ENCODE results near the gene STK32C.
"Not testable (repeated sequence)": the region's sequence is repeated elsewhere in the genome, so short reads cannot be mapped to it uniquely, and the experiment has no call there.

STK32C gene

DNA sequence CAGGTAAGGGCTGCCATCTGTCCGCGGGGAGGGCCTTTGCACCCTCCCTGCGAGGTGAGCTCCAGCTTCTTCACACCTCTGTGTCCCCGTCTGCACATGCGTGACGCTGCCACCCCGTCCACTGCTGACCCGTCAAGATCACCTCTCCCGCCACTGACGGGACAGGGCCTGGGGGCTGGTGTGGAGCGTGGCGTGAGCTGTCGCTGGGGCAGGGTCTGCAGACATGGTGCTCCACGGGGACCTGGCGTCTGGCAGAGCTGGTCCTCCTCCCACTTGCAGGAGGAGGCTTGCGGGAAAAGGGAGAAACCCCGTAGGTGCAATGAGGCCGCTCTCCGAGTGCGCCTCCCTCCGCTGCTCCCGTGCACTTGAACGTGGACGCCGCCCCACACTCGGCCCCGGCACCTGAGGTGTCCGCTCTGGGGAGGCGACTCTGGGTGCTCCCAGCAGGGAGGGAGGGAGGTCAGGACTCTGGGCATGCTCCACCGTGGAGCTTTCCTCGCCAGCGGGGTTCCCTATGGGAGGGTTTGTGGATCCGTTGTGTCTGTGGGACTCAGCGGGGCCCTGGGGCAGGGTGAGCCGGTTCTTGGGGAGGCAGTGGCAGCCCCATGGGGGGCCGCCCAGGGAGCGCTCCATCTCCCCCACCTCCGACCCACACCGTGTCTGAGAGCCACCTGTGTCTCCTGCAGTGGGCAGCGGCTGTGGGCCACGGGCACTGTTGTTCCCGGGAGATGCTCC, 138.6 kb downstream of the STK32C start:
- DNase-seq (ENCODE audit: low spot score) = no peak

- DNase-seq (ENCODE audit: low spot score) = no peak
These were observed 139.1 kb downstream of the STK32C start for GRCh38 chr10:132168571-132169030.

DNA sequence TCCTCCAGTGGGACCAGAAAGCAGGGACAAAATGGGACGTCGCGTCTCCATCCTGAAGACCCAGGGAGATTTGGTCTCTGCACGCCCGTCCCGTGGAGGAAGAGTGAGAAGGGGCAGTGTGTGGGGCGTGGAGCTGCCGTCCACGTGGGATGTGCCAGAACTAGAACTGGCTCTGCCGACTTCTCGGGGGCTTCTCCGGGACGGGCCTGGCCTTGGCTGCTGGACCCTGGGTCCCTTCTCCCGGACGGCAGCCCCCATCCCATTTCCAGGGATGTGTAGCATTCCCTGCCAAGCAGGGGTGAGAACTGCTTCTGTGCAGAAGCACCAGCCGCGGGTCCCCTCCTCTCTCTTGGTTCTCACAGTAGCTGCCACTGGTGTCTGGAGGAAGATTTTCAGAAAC, 139.8 kb downstream of the STK32C start:
- no peak for DNase-seq (ENCODE audit: low spot score)

DNA sequence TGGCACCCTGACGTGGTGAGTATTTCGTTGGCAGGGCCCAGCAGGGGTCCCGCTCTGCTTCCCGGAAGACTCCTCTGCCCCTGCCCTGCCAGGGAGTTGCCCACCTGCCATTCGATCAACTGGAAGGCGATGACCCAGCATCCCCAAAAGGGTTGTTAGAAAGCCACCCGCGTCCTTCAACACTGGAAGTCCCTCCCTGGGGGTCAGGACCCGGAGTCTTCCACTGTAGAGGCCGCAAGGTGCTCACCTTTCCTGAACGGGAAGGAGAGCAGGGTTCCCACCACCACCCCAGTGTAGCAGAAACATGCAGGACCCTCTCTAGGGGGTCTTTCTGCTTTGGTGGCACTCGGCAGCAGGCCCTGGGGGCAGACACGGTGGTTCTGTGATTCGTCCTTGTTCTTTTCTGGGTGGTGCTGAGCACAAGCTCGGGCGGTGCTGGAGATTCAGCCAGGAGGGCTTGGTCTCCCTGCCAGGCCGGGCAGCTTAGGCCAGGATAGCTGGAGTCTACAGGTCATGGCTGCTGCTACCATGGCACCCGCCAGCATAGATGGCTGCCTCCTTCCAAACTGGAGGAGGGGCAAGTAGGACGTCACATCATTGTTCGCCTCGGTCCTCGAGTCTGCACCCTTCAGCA, 140.6 kb downstream of the STK32C start:
- no peak for DNase-seq (ENCODE audit: low spot score)

GRCh38 chr10:132166216-132166950, 141.4 kb downstream of the STK32C start:
- no peak for DNase-seq (ENCODE audit: low spot score)

DNA sequence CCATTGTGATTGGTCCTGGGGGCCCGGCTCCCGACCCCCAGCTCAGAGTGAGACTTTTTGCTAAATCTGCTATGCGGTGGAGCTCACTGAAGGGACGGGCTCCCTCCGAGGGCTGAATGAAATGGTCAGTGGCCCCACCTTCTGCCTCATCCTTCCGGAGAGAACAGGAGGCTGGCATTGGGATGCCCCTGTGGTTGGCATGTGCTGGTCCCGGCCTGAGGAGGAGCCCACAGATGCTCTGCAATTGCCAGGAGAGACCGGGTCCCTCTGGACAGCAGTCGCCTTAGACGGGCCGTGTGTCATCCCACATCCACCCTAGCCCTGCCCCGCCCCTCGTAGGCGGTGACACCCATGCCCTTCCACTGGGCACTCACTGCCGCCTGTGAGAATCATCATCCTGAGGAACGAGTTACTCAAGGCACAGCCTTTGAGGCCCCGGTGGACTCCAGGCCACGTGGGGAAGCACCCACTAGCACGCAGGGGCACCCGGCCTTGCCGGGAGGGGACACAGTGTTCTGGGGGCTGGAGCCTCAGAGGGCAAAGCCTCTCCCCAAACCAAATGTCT, 142.3 kb downstream of the STK32C start:
- DNase-seq (ENCODE audit: low spot score) = no peak

- no peak for DNase-seq (ENCODE audit: low spot score)
These were observed 142.9 kb downstream of the STK32C start for GRCh38 chr10:132164761-132165278.

DNA sequence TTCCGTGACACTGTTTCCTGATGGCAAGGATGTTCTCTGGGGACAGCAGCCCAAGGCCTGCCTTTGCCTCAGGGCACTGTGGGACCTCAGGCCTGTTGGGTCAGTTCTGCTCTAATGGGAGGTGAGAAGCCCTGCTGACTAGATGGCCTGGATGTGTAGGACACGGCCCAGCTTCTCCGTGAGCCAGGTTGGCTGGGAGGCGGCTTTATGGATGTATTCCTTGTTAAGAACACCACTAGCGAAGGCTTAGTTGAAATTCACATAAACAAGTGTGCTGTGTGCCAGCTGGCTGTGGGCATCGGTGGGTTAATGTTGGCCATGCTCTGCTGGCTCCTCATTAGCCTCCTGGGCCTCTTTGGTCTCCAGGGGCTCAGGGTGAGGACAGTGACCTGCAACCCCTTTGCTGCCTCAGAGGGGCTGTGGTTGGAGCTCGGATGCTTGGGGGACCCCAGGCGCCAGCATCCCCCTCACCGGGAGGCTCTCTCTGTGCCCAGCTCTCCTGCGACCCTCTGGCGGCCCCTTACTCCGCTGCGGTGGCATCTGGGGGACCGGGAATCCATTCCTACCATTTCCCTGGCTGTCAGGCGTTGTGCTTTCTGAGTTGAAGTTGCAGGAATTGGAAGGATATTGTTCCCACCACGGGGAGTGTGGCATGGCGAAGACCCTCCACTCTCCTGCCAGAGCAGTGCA, 143.8 kb downstream of the STK32C start:
- no peak for DNase-seq (ENCODE audit: low spot score)

GRCh38 chr10:132163278-132163765, 144.4 kb downstream of the STK32C start:
- no peak for DNase-seq (ENCODE audit: low spot score)

DNA sequence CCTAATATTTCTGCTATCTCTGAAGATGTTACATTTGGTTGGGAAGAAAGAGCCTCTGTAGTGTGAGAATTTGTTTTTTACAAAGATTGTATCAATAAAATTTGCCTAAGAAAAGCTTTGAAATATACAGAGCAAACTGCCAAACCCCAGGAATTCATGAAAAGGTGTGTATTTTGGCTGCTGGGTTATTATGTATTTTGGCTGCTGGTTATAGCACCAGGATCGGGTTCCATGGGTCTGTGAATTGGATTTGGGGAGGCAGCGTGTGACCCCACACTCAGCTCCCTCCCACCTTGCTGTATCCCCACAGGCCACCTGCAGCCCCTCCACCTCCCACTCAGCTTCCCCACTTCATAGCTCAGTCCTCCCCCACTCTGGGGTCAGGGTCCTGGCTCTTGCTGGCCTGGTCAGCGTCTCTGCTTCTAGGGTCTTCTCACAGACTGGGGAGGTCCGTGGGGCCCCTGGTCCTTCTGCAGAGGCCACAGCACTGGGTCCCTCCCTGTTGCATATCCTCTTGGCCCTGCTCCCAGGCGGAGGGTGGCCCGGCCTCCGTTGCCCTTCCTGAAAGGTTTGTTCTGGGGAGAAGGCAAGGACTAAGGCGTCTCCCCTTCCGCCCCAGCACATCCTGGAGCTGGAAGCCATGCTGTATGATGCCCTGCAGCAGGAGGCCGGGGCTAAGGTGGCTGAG, 145.0 kb downstream of the STK32C start:
- DNase-seq (ENCODE audit: low spot score) = no peak

DNA sequence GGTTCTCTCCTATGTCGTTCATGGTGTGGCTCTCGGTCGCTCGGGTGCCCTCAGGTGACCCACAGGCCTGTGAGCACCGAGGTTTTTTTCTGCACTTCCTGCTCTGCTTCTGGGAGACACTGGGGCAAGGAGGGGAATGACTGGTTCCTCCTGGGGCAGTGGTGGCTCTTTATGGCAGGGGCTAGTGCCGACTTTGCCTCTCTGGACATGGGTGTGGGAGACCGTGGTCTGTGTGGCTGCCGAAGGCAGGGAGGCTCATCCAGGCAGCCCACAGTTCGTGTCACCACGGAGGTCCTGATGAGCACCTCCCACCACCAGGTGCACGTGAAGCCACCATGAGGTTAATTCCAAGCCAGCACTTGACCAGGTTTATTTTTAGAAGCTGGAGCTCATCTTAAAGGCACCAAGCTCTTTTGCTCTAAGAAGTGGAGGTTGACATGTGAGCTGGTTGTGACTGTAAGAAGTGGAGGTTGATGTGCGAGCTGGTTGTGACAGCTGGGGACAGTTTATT, 145.7 kb downstream of the STK32C start:
- DNase-seq (ENCODE audit: low spot score) = no peak

- not testable (repeated sequence) for DNase-seq (ENCODE audit: low spot score)
These were observed 146.7 kb downstream of the STK32C start for GRCh38 chr10:132160834-132161622.

DNA sequence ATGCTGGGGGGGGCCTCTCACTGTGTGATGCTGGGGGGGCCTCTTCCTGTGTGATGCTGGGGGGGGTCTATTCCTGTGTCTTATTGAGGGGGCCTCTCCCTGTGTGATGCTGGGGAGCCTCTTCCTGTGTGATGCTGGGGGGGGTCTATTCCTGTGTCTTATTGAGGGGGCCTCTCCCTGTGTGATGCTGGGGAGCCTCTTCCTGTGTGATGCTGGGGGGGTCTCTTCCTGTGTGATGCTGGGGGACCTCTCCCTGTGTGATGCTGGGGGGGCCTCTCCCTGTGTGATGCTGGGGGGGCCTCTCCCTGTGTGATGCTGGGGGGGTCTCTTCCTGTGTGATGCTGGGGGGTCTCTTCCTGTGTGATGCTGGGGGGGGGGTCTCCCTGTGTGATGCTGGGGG, 147.5 kb downstream of the STK32C start:
- not testable (repeated sequence) for DNase-seq (ENCODE audit: low spot score)

GRCh38 chr10:132159302-132160230, 148.2 kb downstream of the STK32C start:
- DNase-seq (ENCODE audit: low spot score) = not testable (repeated sequence)

- DNase-seq (ENCODE audit: low spot score) = no peak
These were observed 148.9 kb downstream of the STK32C start for GRCh38 chr10:132158823-132159222.

DNA sequence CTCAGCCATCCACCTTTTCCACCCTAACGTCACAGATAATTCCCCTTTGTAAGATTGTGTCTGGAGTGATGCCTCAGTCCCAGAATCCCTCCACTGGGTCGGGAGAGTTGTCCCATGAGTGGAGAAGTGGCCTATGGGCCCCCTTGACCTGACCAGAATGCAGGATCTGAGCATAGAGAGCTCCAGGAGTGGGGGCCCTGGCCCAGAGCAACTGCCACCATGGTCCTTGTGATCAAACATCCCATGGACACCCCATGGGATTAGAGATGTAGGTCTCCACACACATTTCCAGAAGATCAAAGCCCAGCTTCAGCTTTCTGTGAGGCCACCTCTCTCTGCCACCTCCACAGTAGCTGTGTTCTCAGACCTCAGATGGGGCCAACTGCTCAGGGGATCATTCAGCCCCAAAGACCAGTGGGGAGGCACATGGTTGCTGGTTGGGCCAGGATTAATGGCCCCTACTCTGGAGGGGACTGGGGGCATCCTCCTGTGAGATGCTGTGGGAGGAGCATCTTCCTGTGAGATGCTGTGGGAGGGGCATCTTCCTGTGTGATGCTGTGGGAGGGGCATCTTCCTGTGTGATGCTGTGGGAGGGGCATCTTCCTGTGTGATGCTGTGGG, 149.5 kb downstream of the STK32C start:
- no peak for DNase-seq (ENCODE audit: low spot score)
